H1 (cell line): ENCODE results near the gene ACKR1. TPM values are rescaled to one million over a fixed set of nuclear protein-coding genes. Genes with fewer than 3 reads are reported as not detected.
A peak's percentile ranks its signal among the peaks of the same experiment; 100 is the strongest.

Source experiments
- ATF2 ChIP-seq: IDR thresholded peaks from 2 replicates; pipeline ENCODE4 v1.6.1; 2012; ENCODE audit warnings: low read length, inconsistent platforms
- CBX5 ChIP-seq: fragments of 300-800, 300-1000 bp; sonication (generic); IDR thresholded peaks from 2 replicates; pipeline ENCODE4 v1.7.1; 2016; ENCODE audit warnings: antibody characterized with exemption, low read length, low read depth
- CBX8 ChIP-seq: fragments of 300-800, 300-1000 bp; sonication (generic); IDR thresholded peaks from 2 replicates; pipeline ENCODE4 v1.7.1; 2016; ENCODE audit warnings: low read depth, low read length, borderline replicate concordance
- FOSL1 ChIP-seq: IDR thresholded peaks from 2 replicates; pipeline ENCODE4 v1.6.1; 2011; ENCODE audit warnings: mild to moderate bottlenecking, low read depth, low read length, moderate library complexity; ENCODE audit not compliant: insufficient read depth
- HDAC2 ChIP-seq, 2 experiments: fragments of 300-600 bp in 1 of 2; sonication (generic) in 1 of 2; IDR thresholded peaks; 2 replicates each; pipeline ENCODE4 v1.6.1; 2011 to 2012; ENCODE audit warnings: low read depth in 2 of 2, low read length in 2 of 2, mild to moderate bottlenecking in 2 of 2, moderate library complexity in 2 of 2, borderline replicate concordance in 1 of 2, inconsistent platforms in 1 of 2
- HDAC6 ChIP-seq: IDR thresholded peaks from one replicate; pipeline ENCODE4 v1.7.1; 2012; ENCODE audit warnings: low read depth, mild to moderate bottlenecking, inconsistent platforms, low read length, moderate library complexity
- KDM5A ChIP-seq: fragments of 200-600 bp; IDR thresholded peaks from 2 replicates; pipeline ENCODE4 v1.7.1; 2012; ENCODE audit warnings: mild to moderate bottlenecking, low read length, inconsistent platforms, mixed read lengths
- MAX ChIP-seq: IDR thresholded peaks from 2 replicates; pipeline ENCODE4 v1.6.1; 2012; ENCODE audit warnings: inconsistent platforms
- PHF8 ChIP-seq: fragments of 200-600 bp; sonication (generic); conservative IDR thresholded peaks from 2 replicates; pipeline ENCODE4 v1.7.1; 2012; ENCODE audit warnings: low read depth, mild to moderate bottlenecking, inconsistent platforms, low read length, moderate library complexity
- POLR2AphosphoS5 ChIP-seq: IDR thresholded peaks from 2 replicates; pipeline ENCODE4 v1.6.1; 2011; ENCODE audit warnings: low read depth, low read length
- RAD21 ChIP-seq, 2 experiments: IDR thresholded peaks in 1 of 2; conservative IDR thresholded peaks in 1 of 2; 2 replicates each; pipeline ENCODE4 v1.6.1; 2011; ENCODE audit warnings: low read depth in 2 of 2, low read length in 2 of 2, improper control_type of control experiment in 1 of 2, inconsistent platforms in 1 of 2, mild to moderate bottlenecking in 1 of 2, moderate library complexity in 1 of 2
- RBBP5 ChIP-seq: IDR thresholded peaks from 2 replicates; pipeline ENCODE4 v1.7.1; 2012; ENCODE audit warnings: low read depth, mild to moderate bottlenecking, inconsistent platforms, low read length, moderate library complexity, borderline replicate concordance
- RFX5 ChIP-seq: IDR thresholded peaks from 2 replicates; pipeline ENCODE4 v1.6.1; 2011; ENCODE audit warnings: low read depth, low read length, improper control_type of control experiment, borderline replicate concordance
- RNF2 ChIP-seq: fragments of 200-900, 300-1000 bp; sonication (generic); IDR thresholded peaks from 2 replicates; pipeline ENCODE4 v1.7.1; 2016; ENCODE audit warnings: borderline replicate concordance, low read depth, mild to moderate bottlenecking, antibody characterized with exemption, low read length; ENCODE audit not compliant: poor library complexity, severe bottlenecking; ENCODE audit errors: missing control alignments
- SAP30 ChIP-seq: fragments of 300-600 bp; sonication (generic); IDR thresholded peaks from 2 replicates; pipeline ENCODE4 v1.7.1; 2012; ENCODE audit warnings: low read length, moderate library complexity, mild to moderate bottlenecking, inconsistent platforms; ENCODE audit not compliant: insufficient read depth, insufficient replicate concordance
- SIN3A ChIP-seq, 2 experiments: IDR thresholded peaks in 1 of 2; conservative IDR thresholded peaks in 1 of 2; 2 replicates each; pipeline ENCODE4 v1.6.1; 2011 to 2012; ENCODE audit warnings: low read length in 2 of 2, improper control_type of control experiment in 1 of 2, low read depth in 1 of 2, mild to moderate bottlenecking in 1 of 2
- SIX5 ChIP-seq: IDR thresholded peaks from 2 replicates; pipeline ENCODE4 v1.6.1; 2011; ENCODE audit warnings: mild to moderate bottlenecking, low read depth, low read length
- SP2 ChIP-seq: IDR thresholded peaks from 2 replicates; pipeline ENCODE4 v1.6.1; 2012; ENCODE audit warnings: mild to moderate bottlenecking, low read length, inconsistent platforms
- SRF ChIP-seq: IDR thresholded peaks from 2 replicates; pipeline ENCODE4 v1.6.1; 2011; ENCODE audit warnings: mild to moderate bottlenecking, low read depth, low read length, moderate library complexity
- TAF1 ChIP-seq: IDR thresholded peaks from 2 replicates; pipeline ENCODE4 v1.6.1; 2011; ENCODE audit warnings: mild to moderate bottlenecking, low read depth, low read length
- TEAD4 ChIP-seq: IDR thresholded peaks from 2 replicates; pipeline ENCODE4 v1.6.1; 2012; ENCODE audit warnings: low read depth, low read length, inconsistent platforms, mixed read lengths
- polyA plus RNA-seq, 7 experiments: library from polyadenylated mRNA; depleted of rRNA in 3 of 7; stranded (reverse) in 5 of 7; unstranded in 2 of 7; fragments of >200 nt in 5 of 7; fragments of 200-250 nt in 2 of 7; gene quantifications; 1 replicate in 5 of 7; 2 replicates in 1 of 7; 4 replicates in 1 of 7; pipeline versions ENCODE4 v1.2.1 to v1.2.3, GENCODE V29; 2011 to 2013; ENCODE audit warnings: missing spikeins in 2 of 7, mixed read lengths in 2 of 7
- total RNA-seq: library from RNA; stranded (reverse); fragmentation: NEBNext Ultra II Directional; extraction: Animal tissue kit (Norgen Biotek cat#: 25700); gene quantifications from 2 replicates; pipeline ENCODE4 v1.2.1, GENCODE V29; 2021

The ACKR1 gene
- total and polyA plus RNA-seq, 2 of the 8 experiments (the other 6 are each of a cell fraction or from before 2014, with no cell fraction given) = 0.61 to 1.00 TPM

- 0 out of 2 replicates have a peak, but pooled peaks have one; percentile 40 for TF ChIP-seq ATF2
- TF ChIP-seq SAP30 = peak; percentile 100
- TF ChIP-seq TEAD4 = no peak
- no peak for TF ChIP-seq RFX5
- TF ChIP-seq SRF = no peak
- no peak for TF ChIP-seq FOSL1
- TF ChIP-seq SIN3A (conservative IDR thresholded peaks at IDR 0.05 in 1 of 2, IDR thresholded peaks at IDR 0.05 in 1 of 2; ENCODE audit: low read depth in 1 of 2, low read length in 2 of 2) = peak; percentile 100
- no peak for TF ChIP-seq PHF8
- TF ChIP-seq MAX = peak; percentile 53; the same call in 1 of the 2 replicates
- TF ChIP-seq TAF1 = no peak
- TF ChIP-seq RBBP5 = no peak
- no peak for TF ChIP-seq HDAC6
- 0 out of 4 replicates have a peak, but pooled peaks of 1 of the 2 experiments have one; percentile 4 for TF ChIP-seq RAD21 (IDR thresholded peaks at IDR 0.05 in 1 of 2, conservative IDR thresholded peaks at IDR 0.05 in 1 of 2; ENCODE audit: low read depth in 2 of 2, low read length in 2 of 2)
- no peak for TF ChIP-seq RNF2
- TF ChIP-seq SP2 = no peak
- TF ChIP-seq CBX5 = no peak
- TF ChIP-seq POLR2AphosphoS5 = no peak
- TF ChIP-seq CBX8 = no peak
- peak; percentile 100 for TF ChIP-seq HDAC2 (IDR thresholded peaks at IDR 0.05; ENCODE audit: borderline replicate concordance in 1 of 2, low read depth in 2 of 2, low read length in 2 of 2)
- no peak for TF ChIP-seq SIX5
- TF ChIP-seq KDM5A = no peak
Measured at GRCh38 chr1:159177272-159177907, 27.3 kb upstream of the ACKR1 start (continued).
